Tracheal epithelial cell (primary cell): ENCODE measurements around the gene CITED4. TPM values are rescaled to one million over a fixed set of nuclear protein-coding genes. Genes with fewer than 3 reads are reported as not detected.

ENCODE experiments used
- total RNA-seq: library from RNA; depleted of rRNA; stranded (reverse); fragments of >200 nt; gene quantifications from 2 replicates; pipeline ENCODE4 v1.2.1, GENCODE V29; 2014

The CITED4 gene
- 24.3 and 43.1 TPM in 2 replicates for total RNA-seq

GRCh38 chr1:40862008-40862863 is at the start of gene CITED4:
CITED4 (minus strand) TSS chr1:40862363; CDS start chr1:40862127, 236 bp downstream.

Other genes with a start within 250 kb of the CITED4 start
- 1.7 TPM in 2 replicates for gene RIMS3, start 196.7 kb downstream of the CITED4 start, total RNA-seq
- gene NFYC, start 170.7 kb downstream of the CITED4 start, total RNA-seq = 18.3 and 22.8 TPM in 2 replicates
- 0.48 TPM in 1 of 2 replicates, not detected in the other for gene KCNQ4, start 78.6 kb downstream of the CITED4 start, total RNA-seq
- 19.6 and 32.3 TPM in 2 replicates for gene CTPS1, start 117.3 kb upstream of the CITED4 start, total RNA-seq
- under 0.01 TPM in 1 of 2 replicates, not detected in the other for gene SLFNL1, start 159.4 kb upstream of the CITED4 start, total RNA-seq